HG03066 (cell line): ENCODE results near the gene CBX5.
A peak's percentile ranks its signal among the peaks of the same experiment; 100 is the strongest.
"Not testable (repeated sequence)": the region's sequence is repeated elsewhere in the genome, so short reads cannot be mapped to it uniquely, and the experiment has no call there.

Experiments
- ATAC-seq: cut with Tn5 transposase; IDR thresholded peaks from one replicate; pipeline ENCODE4 v1.9.1; 2021; ENCODE audit warnings: low read depth; ENCODE audit not compliant: unreplicated experiment

CBX5 gene

GRCh38 chr12:54229624-54230212 lies 50.2 kb downstream of the CBX5 start:
- no peak for ATAC-seq

GRCh38 chr12:54228471-54228870 lies 51.5 kb downstream of the CBX5 start:
- no peak for ATAC-seq

DNA sequence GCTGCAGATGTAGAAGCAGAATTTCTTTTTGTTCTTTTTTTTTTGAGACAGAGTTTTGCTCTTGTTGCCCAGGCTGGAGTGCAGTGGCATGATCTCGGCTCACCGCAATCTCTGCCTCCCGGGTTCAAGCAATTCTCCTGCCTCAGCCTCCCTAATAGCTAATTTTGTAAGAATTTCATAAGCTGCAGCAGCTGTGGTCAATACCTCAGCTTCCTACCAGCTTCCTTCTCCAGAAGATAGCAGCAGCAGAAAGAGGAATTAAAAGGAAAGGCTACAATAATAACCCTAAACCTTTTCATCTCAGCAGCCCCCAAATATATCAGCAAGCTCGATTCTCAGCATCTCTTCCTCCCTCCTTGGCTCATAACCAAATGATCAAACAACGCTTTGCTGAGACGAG lies 52.0 kb downstream of the CBX5 start:
- not testable (repeated sequence) for ATAC-seq

DNA sequence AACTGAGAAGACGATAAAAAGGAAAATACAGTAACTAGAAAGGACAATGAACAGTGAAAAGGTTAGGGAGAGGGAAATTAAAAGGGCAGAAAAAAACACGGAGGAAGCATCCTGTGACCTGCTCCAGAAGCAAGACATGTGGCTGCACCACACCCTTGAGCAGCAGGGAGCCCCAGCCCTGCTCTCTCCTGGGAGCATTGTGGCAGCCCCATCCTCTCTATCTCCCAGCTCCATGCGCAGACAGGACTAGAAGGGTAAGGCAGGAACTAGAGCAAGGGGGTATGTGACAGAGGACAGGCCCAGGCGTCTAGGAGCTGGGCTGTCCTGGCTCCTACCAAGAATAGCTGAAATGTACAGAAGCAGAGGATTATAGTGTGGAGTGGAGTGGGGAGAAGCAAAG lies 52.5 kb downstream of the CBX5 start:
- no peak for ATAC-seq

DNA sequence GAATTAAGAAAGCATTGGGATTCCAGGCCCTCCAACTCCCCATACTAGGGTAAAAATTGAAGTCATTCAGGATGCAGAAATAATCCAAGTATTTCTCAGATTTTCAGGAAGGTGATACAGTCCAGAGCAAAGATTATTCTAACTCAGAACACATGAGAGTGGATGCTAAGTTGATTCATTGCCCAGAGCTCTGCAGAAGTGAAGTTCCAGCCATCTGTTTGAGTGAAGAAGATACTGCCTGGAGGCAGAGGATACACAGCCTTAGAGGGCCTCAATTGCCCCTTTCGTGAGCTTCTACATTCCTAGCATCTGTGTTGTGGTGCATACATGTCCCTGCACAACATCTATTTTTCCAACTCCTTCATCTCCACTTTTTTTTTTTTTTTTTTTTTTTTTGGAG lies 54.3 kb downstream of the CBX5 start:
- no peak for ATAC-seq

- no peak for ATAC-seq
Observed at GRCh38 chr12:54222609-54223008, 57.3 kb downstream of the CBX5 start.

DNA sequence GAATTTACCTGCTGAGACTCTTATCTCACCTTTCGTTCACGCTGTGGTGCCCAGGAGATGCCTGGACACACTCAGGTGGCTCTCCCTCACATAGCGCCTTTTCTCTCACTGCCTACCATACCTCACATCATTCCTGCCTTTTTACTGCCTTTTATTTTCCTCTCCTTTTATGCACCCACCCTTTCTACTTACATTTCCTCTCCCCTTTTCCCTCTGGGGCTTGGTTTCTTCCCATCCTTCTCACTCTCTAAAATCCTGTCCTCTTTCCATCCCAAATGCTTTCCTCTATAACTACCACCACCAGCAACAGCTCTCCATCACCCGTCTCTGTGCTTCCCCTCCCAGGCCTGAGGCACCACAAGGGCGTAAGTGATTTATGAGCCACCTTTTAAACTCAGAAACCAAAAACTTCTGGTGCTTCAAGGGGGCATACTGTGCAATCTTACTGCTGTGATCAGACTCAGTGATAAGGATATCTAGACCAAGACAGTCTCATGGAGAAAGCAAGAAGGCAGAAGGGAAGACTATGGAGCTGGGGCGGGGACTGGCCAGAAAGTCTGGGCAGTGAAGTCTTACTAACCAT lies 58.4 kb downstream of the CBX5 start:
- ATAC-seq, result no peak

DNA sequence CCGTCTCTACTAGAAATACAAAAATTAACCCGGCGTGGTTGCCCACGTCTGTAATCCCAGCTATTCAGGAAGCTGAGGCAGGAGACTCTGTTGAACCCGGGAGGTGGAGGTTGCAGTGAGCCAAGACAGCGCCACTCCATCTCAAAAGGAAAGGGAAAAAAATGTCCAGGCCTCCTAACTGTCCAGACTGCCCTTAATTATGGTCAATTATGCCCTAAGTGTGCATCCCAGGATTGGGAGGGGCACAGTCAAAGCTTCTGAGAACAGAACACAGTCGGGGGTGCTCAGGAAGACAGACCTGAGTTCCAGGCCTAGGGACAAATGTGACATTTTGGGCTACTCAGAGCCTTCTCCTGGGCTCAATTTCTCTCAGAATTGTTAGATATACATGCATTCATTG lies 59.4 kb downstream of the CBX5 start:
- no peak for ATAC-seq

DNA sequence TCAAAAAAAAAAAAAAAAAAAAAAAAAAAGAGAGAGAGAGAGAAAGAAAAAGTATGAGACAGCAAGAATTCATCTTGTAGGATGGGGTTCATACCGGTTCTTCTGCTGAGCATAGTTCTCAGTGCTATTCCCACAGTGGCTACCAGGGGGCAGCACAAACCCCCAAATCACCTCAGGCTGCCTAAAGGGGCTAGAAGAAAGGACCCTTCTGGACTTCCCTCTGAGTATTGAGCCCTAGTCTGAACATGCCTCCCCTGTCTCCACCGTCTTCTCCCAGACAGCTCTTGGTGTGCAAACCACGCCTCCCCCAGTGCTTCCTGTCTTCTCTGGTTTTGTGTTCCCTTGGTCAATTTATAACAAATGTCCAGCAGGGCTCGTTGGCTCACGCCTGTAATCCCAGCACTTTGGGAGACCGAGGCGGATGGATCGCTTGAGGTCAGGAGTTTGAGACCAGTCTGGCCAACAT lies 59.8 kb downstream of the CBX5 start:
- ATAC-seq, result no peak

DNA sequence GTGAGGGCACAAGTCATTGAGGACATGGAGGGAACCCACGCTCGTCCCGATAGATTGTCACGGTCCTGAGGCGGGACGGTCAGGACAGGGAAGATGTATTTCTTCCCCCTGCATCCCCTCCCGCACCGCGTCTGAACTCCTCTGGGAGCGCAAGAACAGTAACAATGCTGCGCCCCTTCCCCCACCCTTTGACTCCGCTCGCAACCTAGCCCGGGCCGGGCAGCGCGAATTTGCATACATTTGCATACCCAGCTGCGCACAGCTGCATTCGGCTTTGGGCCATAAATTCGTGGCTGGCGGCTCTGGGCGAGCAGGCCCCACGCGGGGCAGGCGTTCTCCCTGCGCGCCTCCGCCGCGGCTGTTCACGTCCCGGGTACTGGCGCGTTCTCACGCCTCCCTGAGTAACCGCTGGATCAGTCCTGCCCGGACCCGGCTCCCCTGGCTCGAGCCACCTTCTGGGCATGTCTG lies 62.1 kb downstream of the CBX5 start:
- ATAC-seq, result no peak

DNA sequence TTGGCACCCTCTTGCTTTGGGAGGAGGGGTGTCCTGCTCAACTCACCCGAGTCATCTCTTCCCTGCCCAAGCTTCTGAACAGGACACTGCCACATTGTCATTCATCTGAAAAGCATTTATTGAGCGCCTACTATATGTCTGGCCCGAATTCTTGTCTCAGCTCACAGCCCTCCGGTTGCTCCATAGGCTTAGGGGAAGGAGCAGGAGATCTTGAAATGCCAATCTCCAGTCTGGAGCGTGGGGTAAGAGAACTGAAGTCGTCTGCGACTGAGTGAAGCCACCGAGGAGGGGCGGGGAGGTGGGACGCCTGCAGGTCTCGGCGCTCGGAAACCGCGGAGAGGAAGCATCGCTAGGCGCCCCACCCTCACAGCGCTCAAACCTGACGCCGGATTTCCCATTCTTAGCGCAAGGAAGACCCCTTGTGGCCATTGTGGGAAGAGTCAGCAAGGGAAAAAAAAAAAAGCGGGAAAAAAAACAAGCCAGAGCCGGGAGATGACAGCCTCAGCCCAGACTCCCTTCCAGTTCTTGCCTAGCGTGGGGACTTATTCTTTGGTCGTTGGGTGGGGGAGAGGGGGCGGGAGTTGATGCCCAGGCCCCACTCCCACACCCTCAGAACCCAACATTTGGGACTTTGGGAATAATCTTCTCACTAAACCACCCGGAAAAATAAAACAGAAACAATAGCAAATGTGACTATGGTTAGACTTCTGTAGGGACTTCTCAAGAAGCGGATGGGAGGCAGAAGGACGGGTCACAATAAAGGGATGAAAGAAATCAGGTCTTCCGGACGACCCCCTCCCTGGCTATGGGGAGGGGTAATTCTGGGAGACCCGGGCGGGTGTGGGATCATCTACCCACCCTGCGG lies 62.9 kb downstream of the CBX5 start:
- no peak for ATAC-seq

DNA sequence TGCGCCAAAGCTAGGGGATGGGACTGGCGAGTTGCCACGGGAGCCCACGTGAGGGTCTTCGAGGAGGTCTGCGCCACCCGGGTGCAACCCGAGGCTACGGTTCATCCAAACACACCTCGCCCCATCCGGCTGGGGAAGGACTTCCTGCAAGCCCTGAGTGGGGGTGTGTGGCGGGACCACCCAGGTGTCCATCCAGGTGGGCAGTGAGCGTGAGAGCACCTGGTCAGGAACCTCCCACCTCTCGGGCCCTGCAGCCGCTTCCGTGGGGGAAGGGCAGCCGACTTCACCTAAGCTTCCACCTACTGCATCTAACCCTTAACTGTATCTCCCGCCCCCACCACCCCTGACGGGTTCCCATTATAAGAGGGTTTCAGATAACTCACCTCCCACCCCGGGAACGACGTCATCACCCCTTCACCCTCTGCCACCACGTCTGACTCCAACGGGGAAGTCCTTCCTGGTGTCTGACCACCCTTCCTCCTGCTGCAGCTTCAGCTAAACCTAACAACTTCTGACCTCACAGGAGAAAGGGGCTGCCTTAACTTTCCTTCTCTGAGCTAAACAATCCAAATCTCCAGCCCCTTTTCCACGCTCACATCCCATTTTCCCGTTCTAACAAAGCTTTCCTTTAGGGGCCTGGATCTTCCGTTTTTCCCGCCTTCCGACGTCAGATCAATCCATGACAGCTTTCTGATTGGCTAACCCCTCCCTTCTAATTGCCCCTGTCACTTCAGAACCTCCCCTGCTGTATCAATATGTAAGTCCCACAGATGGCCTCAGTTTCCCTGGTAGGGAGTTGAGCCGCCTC lies 63.7 kb downstream of the CBX5 start:
- ATAC-seq, result no peak

GRCh38 chr12:54214553-54215406 lies 65.1 kb downstream of the CBX5 start:
- peak; percentile 75 for ATAC-seq

DNA sequence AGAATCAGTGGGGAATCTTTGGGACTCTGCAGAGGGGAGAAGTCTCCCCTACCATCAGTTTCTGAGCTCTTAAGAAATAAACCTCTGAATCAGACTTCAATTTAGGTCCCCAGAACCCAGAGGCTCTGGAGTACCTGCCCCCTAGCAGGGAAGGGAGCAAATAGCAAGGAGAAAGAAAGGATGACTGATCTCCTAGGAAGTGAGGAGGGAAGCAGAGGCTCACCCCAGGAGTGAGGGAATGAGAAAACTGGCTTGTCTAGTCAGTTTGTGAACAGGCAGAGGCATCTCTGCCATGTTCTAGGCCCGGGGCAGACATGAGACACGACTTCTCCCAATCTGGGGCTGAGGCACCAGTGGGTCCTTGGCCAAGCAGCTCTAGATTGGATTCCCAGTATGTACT lies 66.8 kb downstream of the CBX5 start:
- no peak for ATAC-seq

DNA sequence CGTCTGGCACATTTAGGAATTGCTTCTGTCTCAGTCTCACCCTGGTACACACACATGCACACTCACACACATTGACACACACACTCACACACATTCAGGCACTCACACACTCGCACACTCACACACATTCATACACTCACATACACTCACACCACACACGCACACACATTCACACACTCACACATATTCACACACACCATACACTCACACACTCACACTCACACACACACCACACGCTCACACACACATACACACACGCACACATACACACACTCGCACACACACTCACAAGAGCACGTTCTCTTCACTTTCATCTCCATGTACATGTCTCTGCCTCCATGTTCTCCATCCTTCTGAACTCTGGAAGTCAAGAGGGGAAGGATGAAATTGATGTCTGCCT lies 68.0 kb downstream of the CBX5 start:
- no peak for ATAC-seq

DNA sequence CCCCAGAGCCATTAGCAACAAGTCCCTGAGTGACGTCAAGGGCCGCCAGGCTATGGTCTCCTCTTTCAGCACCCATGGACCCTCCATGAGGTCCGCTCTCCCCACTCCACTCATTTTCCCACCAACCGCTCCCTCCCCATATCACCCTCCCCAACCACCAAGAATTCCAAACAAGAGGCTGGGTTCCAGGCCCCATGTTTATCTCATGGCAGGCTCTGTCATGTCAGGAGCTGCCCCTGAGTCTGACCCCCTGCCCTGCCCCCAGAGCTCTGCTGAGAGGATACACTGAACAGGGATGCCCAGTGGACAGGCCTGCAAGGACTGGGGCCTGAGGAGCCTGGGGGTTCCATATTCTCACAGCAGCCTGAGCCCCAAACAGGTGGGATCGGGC lies 69.5 kb downstream of the CBX5 start:
- no peak for ATAC-seq

DNA sequence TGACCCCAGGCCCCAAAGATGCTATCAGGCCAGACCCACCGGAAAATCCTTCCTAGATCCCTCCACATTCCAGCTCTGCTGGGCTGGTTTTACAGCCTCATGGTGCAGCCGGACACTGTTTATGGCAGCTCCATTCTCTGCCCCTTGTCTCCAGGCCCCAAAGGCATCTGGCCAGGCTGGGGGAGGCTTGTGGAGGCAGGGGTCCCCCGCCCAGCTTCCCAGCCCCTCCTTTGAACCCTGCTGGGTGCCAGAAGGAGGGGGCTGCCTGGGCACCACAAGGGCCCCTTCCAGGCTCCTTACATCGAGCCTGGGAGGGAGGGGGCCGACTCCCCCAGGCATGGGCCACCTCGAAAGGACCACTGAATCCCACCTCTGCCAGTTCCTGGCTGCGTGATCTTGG lies 71.3 kb downstream of the CBX5 start:
- no peak for ATAC-seq

DNA sequence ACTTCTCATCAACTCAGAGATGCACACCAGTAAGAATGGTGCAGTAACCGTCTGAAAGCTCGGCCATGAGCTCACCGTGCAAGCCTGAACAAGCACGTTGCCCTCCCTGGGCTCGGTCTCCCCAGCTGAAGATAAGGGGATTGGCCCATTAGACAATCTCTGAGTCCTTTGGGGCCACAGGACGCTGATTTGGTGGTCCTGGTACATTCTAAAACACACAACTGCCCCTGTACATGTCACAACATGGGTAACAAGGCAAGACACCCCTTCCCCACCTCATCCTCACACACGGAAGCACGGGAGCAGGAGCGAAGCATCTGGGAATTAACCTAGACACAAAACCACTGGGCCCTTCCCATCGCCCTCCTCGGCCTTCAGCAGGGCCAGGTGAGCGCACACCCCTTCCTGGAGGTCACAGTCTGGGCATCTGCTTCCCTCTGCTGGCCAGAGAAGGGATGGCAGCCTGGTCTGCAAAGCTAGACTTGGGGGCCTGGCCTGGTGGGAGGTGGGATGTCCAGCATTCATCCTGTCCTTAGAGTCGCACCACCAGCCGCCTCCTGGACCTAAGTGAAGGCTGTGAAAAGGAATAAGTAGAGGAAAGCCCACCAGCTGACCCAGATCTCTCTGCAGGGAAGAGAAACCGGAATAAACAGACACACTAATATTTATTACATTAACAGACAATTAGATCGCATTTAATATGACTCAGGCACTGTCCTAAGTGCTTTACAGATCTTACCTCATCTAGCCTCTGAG lies 72.2 kb downstream of the CBX5 start:
- no peak for ATAC-seq

DNA sequence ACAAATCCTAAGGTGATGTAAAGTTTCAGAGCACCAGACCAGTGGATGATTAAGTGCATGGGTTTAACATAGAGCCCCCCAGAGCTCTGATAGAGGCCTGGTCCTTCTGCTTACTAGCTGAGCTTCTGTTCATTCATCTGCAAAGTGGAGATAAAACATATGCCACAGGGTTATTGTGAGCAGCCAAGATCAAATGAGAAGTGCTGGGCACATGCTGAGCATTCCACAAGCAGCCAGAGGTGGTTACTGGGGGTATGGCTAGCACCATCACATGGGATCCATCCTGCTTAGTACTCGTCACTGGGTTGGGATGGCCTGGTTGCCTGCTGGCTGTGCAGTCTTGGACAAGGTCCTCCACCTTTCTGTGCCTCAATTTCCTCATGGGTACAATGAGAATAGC lies 73.1 kb downstream of the CBX5 start:
- no peak for ATAC-seq
